ENCODE measurements around the gene PDCD1.
A peak's percentile ranks its signal among the peaks of the same experiment; 100 is the strongest.
"Not testable (repeated sequence)": the region's sequence is repeated elsewhere in the genome, so short reads cannot be mapped to it uniquely, and the experiment has no call there.

Gene PDCD1

GRCh38 chr2:241842620-241843211, 16.0 kb downstream of the PDCD1 start:
- H3K4me3 Mint-ChIP-seq = peak overlapping the region; percentile 62
- no peaks in the 10 kb centered on the region for H3K9me3 Mint-ChIP-seq

GRCh38 chr2:241842067-241842415, 16.7 kb downstream of the PDCD1 start:
- peaks cover 41% of the 10 kb centered on the region for H3K4me1 Mint-ChIP-seq
- no peak overlapping the region for H3K4me3 Mint-ChIP-seq
- no peaks in the 10 kb centered on the region for H3K36me3 Mint-ChIP-seq

More at GRCh38 chr2:241842620-241843211, 16.0 kb downstream of the PDCD1 start:
- peaks cover 35% of the 10 kb centered on the region for H3K4me1 Mint-ChIP-seq
- H3K27me3 Mint-ChIP-seq = peaks cover 2% of the 10 kb centered on the region
- H3K36me3 Mint-ChIP-seq = no peaks in the 10 kb centered on the region
- peak overlapping the region; percentile 65 for H3K27ac Mint-ChIP-seq

GRCh38 chr2:241841181-241842066, 17.3 kb downstream of the PDCD1 start:
- Mint-ChIP-seq H3K27me3 (peaks cover under 1% of the 10 kb centered on the region), H3K4me3 (no peak overlapping the region), H3K36me3 (no peaks in the 10 kb centered on the region), H3K9me3 (no peaks in the 10 kb centered on the region), H3K27ac (peak overlapping the region; percentile 12), H3K4me1 (peaks cover 45% of the 10 kb centered on the region)

More at GRCh38 chr2:241842067-241842415, 16.7 kb downstream of the PDCD1 start:
- Mint-ChIP-seq H3K27ac (no peak overlapping the region), H3K9me3 (no peaks in the 10 kb centered on the region), H3K27me3 (peaks cover 2% of the 10 kb centered on the region)

- Mint-ChIP-seq H3K4me1 (peaks cover 24% of the 10 kb centered on the region), H3K27ac (no peak overlapping the region), H3K4me3 (no peak overlapping the region), H3K36me3 (no peaks in the 10 kb centered on the region), H3K27me3 (no peaks in the 10 kb centered on the region), H3K9me3 (no peaks in the 10 kb centered on the region)
Observed at GRCh38 chr2:241837197-241837965, 21.3 kb downstream of the PDCD1 start.

GRCh38 chr2:241836292-241836691, 22.4 kb downstream of the PDCD1 start:
- Mint-ChIP-seq H3K9me3 (no peaks in the 10 kb centered on the region), H3K27me3 (peaks cover 2% of the 10 kb centered on the region), H3K4me3 (no peak overlapping the region), H3K4me1 (peaks cover 24% of the 10 kb centered on the region), H3K27ac (no peak overlapping the region), H3K36me3 (no peaks in the 10 kb centered on the region)

- no peaks in the 10 kb centered on the region for H3K36me3 Mint-ChIP-seq
- no peaks in the 10 kb centered on the region for H3K9me3 Mint-ChIP-seq
- peaks cover 24% of the 10 kb centered on the region for H3K4me1 Mint-ChIP-seq
- peaks cover 2% of the 10 kb centered on the region for H3K27me3 Mint-ChIP-seq
- no peak overlapping the region for H3K4me3 Mint-ChIP-seq
- peak overlapping the region; percentile 47 for H3K27ac Mint-ChIP-seq
Observed at GRCh38 chr2:241835611-241836010, 23.1 kb downstream of the PDCD1 start.

- peaks cover 24% of the 10 kb centered on the region for H3K4me1 Mint-ChIP-seq
- no peak overlapping the region for H3K27ac Mint-ChIP-seq
- H3K36me3 Mint-ChIP-seq = no peaks in the 10 kb centered on the region
- no peak overlapping the region for H3K4me3 Mint-ChIP-seq
- H3K27me3 Mint-ChIP-seq = peaks cover 2% of the 10 kb centered on the region
- H3K9me3 Mint-ChIP-seq = no peaks in the 10 kb centered on the region
Observed at GRCh38 chr2:241834527-241835210, 24.0 kb downstream of the PDCD1 start.

GRCh38 chr2:241833756-241834526, 24.8 kb downstream of the PDCD1 start:
- not testable (repeated sequence) for H3K4me3 Mint-ChIP-seq, H3K9me3 Mint-ChIP-seq, H3K36me3 Mint-ChIP-seq, H3K27ac Mint-ChIP-seq, H3K27me3 Mint-ChIP-seq
- peaks cover 24% of the 10 kb centered on the region for H3K4me1 Mint-ChIP-seq

GRCh38 chr2:241833101-241833663, 25.5 kb downstream of the PDCD1 start:
- Mint-ChIP-seq H3K4me3 (no peak overlapping the region), H3K27me3 (peaks cover 2% of the 10 kb centered on the region), H3K9me3 (no peaks in the 10 kb centered on the region), H3K4me1 (peaks cover 19% of the 10 kb centered on the region), H3K36me3 (peaks cover 1% of the 10 kb centered on the region), H3K27ac (no peak overlapping the region)

- Mint-ChIP-seq H3K27ac (no peak overlapping the region), H3K36me3 (peaks cover 5% of the 10 kb centered on the region), H3K4me1 (peaks cover 8% of the 10 kb centered on the region), H3K4me3 (no peak overlapping the region), H3K27me3 (peaks cover 5% of the 10 kb centered on the region), H3K9me3 (peaks cover 13% of the 10 kb centered on the region)
Observed at GRCh38 chr2:241827394-241827793, 31.3 kb downstream of the PDCD1 start.

GRCh38 chr2:241823531-241824437, 34.9 kb downstream of the PDCD1 start:
- H3K9me3 Mint-ChIP-seq = peaks cover 13% of the 10 kb centered on the region
- H3K4me3 Mint-ChIP-seq, H3K27me3 Mint-ChIP-seq, H3K4me1 Mint-ChIP-seq, H3K36me3 Mint-ChIP-seq, H3K27ac Mint-ChIP-seq: not testable (repeated sequence)

GRCh38 chr2:241822264-241822623, 36.5 kb downstream of the PDCD1 start:
- H3K27ac Mint-ChIP-seq = no peak overlapping the region
- H3K4me1 Mint-ChIP-seq = peaks cover 14% of the 10 kb centered on the region
- peaks cover 2% of the 10 kb centered on the region for H3K27me3 Mint-ChIP-seq
- peaks cover 4% of the 10 kb centered on the region for H3K36me3 Mint-ChIP-seq
- no peak overlapping the region for H3K4me3 Mint-ChIP-seq
- peaks cover 9% of the 10 kb centered on the region for H3K9me3 Mint-ChIP-seq

- Mint-ChIP-seq H3K27ac (no peak overlapping the region), H3K4me3 (no peak overlapping the region), H3K27me3 (peaks cover 1% of the 10 kb centered on the region), H3K36me3 (peaks cover 4% of the 10 kb centered on the region), H3K9me3 (peaks cover 5% of the 10 kb centered on the region), H3K4me1 (peaks cover 15% of the 10 kb centered on the region)
Observed at GRCh38 chr2:241821460-241822263, 37.0 kb downstream of the PDCD1 start.

Measured in activated naive CD4-positive, alpha-beta T cell treated with anti-CD3 and anti-CD28 coated beads, Interleukin-2, amount 50 U/mL, for 24 hours (primary cell).